ENCODE measurements around the gene SLC2A9. TPM values are rescaled to one million over a fixed set of nuclear protein-coding genes. Genes with fewer than 3 reads are reported as not detected.

The SLC2A9 gene
- total and polyA plus RNA-seq, 2 donors (not counting 3 experiments of a cell fraction or from before 2014, with no cell fraction given): 1.6 to 1.8 TPM

DNA sequence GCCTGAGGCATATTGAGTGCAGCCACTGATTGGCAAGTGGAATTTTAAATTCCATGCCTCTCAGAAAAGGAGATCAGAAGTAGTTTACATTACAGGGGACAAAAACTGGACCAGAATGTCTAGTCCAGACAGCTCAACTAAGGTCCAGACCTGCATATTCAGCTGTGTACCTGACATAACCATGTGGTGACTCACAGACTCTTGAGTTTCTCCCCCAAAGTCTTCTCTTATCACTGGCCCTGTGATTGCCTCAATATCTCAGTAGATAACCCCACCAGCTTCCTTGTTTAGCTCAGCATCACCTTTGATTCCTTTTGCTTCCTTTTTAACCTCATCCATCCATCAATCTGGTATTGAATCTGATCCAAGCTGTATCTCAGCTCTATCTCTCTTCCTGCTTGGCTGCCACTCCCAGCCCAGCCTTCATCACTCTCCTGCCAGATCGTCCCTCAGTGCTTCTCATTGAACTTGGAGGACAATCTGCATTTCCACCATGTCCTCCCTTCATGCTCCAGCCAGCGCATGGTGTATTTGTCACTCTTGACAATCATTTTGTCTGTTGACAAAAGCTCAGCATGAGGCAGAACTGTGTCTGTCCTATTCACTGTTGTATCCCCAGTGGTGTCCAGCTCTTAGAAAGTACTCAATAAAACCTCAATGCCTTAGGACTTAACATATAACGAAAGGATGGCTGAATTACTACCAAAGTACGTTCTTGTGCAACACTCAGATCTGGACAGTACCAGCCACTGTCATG lies 27.8 kb upstream of the SLC2A9 start:
- Histone ChIP-seq H2AFZ (ENCODE audit: low read depth, low read length) (no peak overlapping the region), H3K9me1 (replicated peaks; ENCODE audit: control insufficient read depth, extremely low read depth, insufficient read depth, low read length) (no peaks in the 10 kb centered on the region), H3K9ac (replicated peaks; ENCODE audit: extremely low read depth, insufficient read depth, low read length) (no peak overlapping the region), H3K27me3 (ENCODE audit: control insufficient read depth in 2 of 2, insufficient read depth in 2 of 2, low read length in 2 of 2) (peaks cover 0 to 3% of the 10 kb centered on the region in 2 experiments), H3K4me3 (replicated peaks in 1 of 3; ENCODE audit: insufficient read depth in 1 of 3, low read depth in 1 of 3, low read length in 3 of 3) (no peak overlapping the region), H4K20me1 (replicated peaks; ENCODE audit: control insufficient read depth, extremely low read depth, insufficient read depth, low read length) (no peaks in the 10 kb centered on the region), H3K9me3 (replicated peaks; ENCODE audit: control insufficient read depth, insufficient read depth, low read length) (no peaks in the 10 kb centered on the region), H3K79me2 (ENCODE audit: control insufficient read depth, insufficient read depth, low read length) (no peaks in the 10 kb centered on the region), H3K4me1 (ENCODE audit: control insufficient read depth, extremely low read depth, insufficient read depth, low read length) (peaks cover 3% of the 10 kb centered on the region), H3K27ac (ENCODE audit: insufficient read depth, low read depth, low read length) (no peak overlapping the region), H3K4me2 (ENCODE audit: insufficient read depth, low read length) (no peak overlapping the region), H3K36me3 (ENCODE audit: control insufficient read depth in 2 of 2, extremely low read depth in 1 of 2, insufficient read depth in 2 of 2, low read length in 2 of 2) (no peaks in the 10 kb centered on the region)
- POLR2A ChIA-PET: no interaction called here
- no peak for DNase-seq (ENCODE audit: low read depth, low spot score)
- CTCF ChIA-PET: no interaction called here
- intact Hi-C loops (cut with micrococcal nuclease): no loop called here
- no peak for FAIRE-seq
- no TSS peak for BruUV-seq (replicated peaks)
- dilution Hi-C loops (cut with MboI; ENCODE audit: extremely low pct_ligation_motif_present, low sequenced_read_pairs): no loop called here
- TF ChIP-seq GATA2 (IDR thresholded peaks at IDR 0.05; ENCODE audit: insufficient read depth, insufficient read length, low read depth, low read length) (no peak), EZH2 (IDR thresholded peaks at IDR 0.05; ENCODE audit: borderline replicate concordance, low read depth, low read length, severe bottlenecking) (no peak), POLR2AphosphoS5 (IDR thresholded peaks at IDR 0.05; ENCODE audit: insufficient read depth, low read depth, low read length) (no peak), JUN (IDR thresholded peaks at IDR 0.05; ENCODE audit: borderline replicate concordance, insufficient read depth, insufficient read length, low read depth) (no peak), POLR2A (IDR thresholded peaks at IDR 0.05; ENCODE audit: low read depth, low read length) (no peak), FOS (IDR thresholded peaks at IDR 0.05; ENCODE audit: borderline replicate concordance, insufficient read depth, low read length) (no peak), MYC (IDR thresholded peaks at IDR 0.05; ENCODE audit: low read depth, low read length) (no peak)
- TF ChIP-seq, protein P1, sequence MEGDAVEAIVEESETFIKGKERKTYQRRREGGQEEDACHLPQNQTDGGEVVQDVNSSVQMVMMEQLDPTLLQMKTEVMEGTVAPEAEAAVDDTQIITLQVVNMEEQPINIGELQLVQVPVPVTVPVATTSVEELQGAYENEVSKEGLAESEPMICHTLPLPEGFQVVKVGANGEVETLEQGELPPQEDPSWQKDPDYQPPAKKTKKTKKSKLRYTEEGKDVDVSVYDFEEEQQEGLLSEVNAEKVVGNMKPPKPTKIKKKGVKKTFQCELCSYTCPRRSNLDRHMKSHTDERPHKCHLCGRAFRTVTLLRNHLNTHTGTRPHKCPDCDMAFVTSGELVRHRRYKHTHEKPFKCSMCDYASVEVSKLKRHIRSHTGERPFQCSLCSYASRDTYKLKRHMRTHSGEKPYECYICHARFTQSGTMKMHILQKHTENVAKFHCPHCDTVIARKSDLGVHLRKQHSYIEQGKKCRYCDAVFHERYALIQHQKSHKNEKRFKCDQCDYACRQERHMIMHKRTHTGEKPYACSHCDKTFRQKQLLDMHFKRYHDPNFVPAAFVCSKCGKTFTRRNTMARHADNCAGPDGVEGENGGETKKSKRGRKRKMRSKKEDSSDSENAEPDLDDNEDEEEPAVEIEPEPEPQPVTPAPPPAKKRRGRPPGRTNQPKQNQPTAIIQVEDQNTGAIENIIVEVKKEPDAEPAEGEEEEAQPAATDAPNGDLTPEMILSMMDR (IDR thresholded peaks at IDR 0.05; ENCODE audit: extremely low read depth in 1 of 2, insufficient read depth in 1 of 2, low read depth in 1 of 2, low read length in 2 of 2): no peak
- TF ChIP-seq, protein P2, sequence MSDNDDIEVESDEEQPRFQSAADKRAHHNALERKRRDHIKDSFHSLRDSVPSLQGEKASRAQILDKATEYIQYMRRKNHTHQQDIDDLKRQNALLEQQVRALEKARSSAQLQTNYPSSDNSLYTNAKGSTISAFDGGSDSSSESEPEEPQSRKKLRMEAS (IDR thresholded peaks at IDR 0.05; ENCODE audit: insufficient read depth, insufficient read length): no peak
